Activated naive CD8-positive, alpha-beta T cell treated with anti-CD3 and anti-CD28 coated beads for 36 hours (primary cell): Measurements from ENCODE around the gene EYS. TPM values are rescaled to one million over a fixed set of nuclear protein-coding genes. Genes with fewer than 3 reads are reported as not detected.
"Not testable (repeated sequence)": the region's sequence is repeated elsewhere in the genome, so short reads cannot be mapped to it uniquely, and the experiment has no call there.

Experiments used
- DNase-seq: peaks from one replicate; pipeline ENCODE4 v3.0.0; 2021
- H3K27ac Mint-ChIP-seq: one replicate; pipeline ENCODE4 v1.8.0; 2022; ENCODE audit warnings: mild to moderate bottlenecking, moderate library complexity, mixed read lengths
- H3K27me3 Mint-ChIP-seq: one replicate; pipeline ENCODE4 v1.8.0; 2022; ENCODE audit warnings: mild to moderate bottlenecking, mixed read lengths
- H3K36me3 Mint-ChIP-seq: one replicate; pipeline ENCODE4 v1.8.0; 2021; ENCODE audit warnings: mild to moderate bottlenecking, mixed read lengths
- H3K4me1 Mint-ChIP-seq: one replicate; pipeline ENCODE4 v1.8.0; 2021; ENCODE audit warnings: mixed read lengths
- H3K4me3 Mint-ChIP-seq: one replicate; pipeline ENCODE4 v1.8.0; 2022; ENCODE audit warnings: mild to moderate bottlenecking, moderate library complexity, mixed read lengths
- H3K9me3 Mint-ChIP-seq: one replicate; pipeline ENCODE4 v1.8.0; 2022; ENCODE audit warnings: mixed read lengths
- total RNA-seq, 2 experiments: library from RNA; stranded (reverse); gene quantifications; one replicate each; pipeline ENCODE4 v1.2.3, GENCODE V29; 2021

EYS gene
- total RNA-seq, 2 experiments from 2014 or later: not detected

DNA sequence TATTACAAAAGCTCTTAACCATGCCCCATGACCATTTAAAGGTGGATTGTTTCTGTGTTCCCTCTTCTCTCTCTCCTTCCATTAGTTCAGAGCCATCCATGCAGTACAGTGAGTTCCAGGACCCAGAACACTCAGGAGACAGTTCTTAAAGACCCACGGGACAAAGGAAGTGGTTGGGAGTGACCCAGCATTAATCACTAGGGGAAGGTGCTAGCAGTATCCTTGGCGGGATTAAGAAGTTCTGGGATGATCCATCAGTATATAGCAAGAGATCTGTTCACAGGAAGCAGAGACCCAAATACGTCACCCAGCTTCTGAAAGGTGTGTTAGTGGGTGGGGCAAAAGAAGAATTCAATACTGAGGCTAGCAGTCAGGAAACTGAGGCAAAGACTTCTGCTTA, 1917.3 kb downstream of the EYS start:
- DNase-seq: no peak
- H3K27ac Mint-ChIP-seq: no peak overlapping the region
- no peaks in the 10 kb centered on the region for H3K4me1 Mint-ChIP-seq
- H3K36me3 Mint-ChIP-seq: no peaks in the 10 kb centered on the region
- peaks cover 13% of the 10 kb centered on the region for H3K27me3 Mint-ChIP-seq
- H3K4me3 Mint-ChIP-seq: no peak overlapping the region
- no peaks in the 10 kb centered on the region for H3K9me3 Mint-ChIP-seq

- no peak overlapping the region for H3K4me3 Mint-ChIP-seq
- H3K36me3 Mint-ChIP-seq: no peaks in the 10 kb centered on the region
- H3K4me1 Mint-ChIP-seq: no peaks in the 10 kb centered on the region
- no peak overlapping the region for H3K27ac Mint-ChIP-seq
- no peaks in the 10 kb centered on the region for H3K9me3 Mint-ChIP-seq
- H3K27me3 Mint-ChIP-seq: peaks cover 24% of the 10 kb centered on the region
- DNase-seq: no peak
These were observed 1918.5 kb downstream of the EYS start for GRCh38 chr6:63788569-63788968.

DNA sequence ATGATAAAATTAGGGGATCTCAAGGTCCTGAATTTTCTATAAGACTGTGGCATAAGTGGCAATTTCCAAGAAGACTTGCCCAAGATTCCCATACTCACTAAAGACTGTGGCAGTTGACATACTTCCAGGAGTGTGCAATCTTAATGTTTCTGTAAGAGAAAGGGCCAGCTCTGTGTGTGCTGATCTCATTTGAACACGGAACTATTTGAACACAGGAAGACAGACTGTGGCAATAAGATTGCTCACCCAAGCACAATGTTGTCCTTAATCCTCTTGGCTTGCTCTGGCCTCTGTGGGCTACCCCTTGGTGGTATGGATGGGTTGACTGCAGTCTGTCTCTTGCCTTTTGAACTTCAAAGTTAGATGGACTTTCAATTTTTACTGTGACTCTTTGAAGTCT, 1920.0 kb downstream of the EYS start:
- H3K9me3 Mint-ChIP-seq: peaks cover 4% of the 10 kb centered on the region
- no peak overlapping the region for H3K4me3 Mint-ChIP-seq
- peaks cover 39% of the 10 kb centered on the region for H3K27me3 Mint-ChIP-seq
- no peaks in the 10 kb centered on the region for H3K4me1 Mint-ChIP-seq
- H3K27ac Mint-ChIP-seq: no peak overlapping the region
- DNase-seq: no peak
- H3K36me3 Mint-ChIP-seq: peaks cover 2% of the 10 kb centered on the region

- Mint-ChIP-seq H3K27me3 (peaks cover 49% of the 10 kb centered on the region), H3K27ac (no peak overlapping the region), H3K4me1 (no peaks in the 10 kb centered on the region), H3K36me3 (peaks cover 2% of the 10 kb centered on the region), H3K4me3 (no peak overlapping the region), H3K9me3 (peaks cover 7% of the 10 kb centered on the region)
- DNase-seq: no peak
These were observed 1922.0 kb downstream of the EYS start for GRCh38 chr6:63785006-63785405.

DNA sequence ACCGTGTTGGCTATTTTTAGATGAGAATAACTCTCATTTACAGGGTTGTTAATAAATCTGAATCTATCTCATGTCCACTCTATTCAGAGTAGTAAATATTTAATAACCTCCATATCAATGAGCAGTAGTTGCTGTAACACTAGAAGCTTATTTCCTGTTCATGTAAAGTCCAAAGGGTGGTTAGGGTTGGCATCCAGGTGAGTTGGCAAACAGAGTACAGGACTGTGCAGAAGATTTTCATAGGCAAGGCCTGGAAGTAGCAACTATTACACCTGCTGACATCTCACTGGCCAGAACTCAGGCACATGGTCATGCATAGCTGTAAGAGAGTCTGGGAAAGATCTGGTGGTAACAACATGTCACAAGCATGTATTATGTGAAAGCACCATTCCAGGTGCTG, 1923.9 kb downstream of the EYS start:
- Mint-ChIP-seq H3K4me1 (no peaks in the 10 kb centered on the region), H3K27ac (no peak overlapping the region), H3K27me3 (peaks cover 58% of the 10 kb centered on the region), H3K9me3 (peaks cover 7% of the 10 kb centered on the region), H3K4me3 (no peak overlapping the region), H3K36me3 (peaks cover 2% of the 10 kb centered on the region)
- no peak for DNase-seq

- DNase-seq: no peak
- H3K27ac Mint-ChIP-seq: no peak overlapping the region
- no peak overlapping the region for H3K4me3 Mint-ChIP-seq
- H3K9me3 Mint-ChIP-seq: no peaks in the 10 kb centered on the region
- no peaks in the 10 kb centered on the region for H3K4me1 Mint-ChIP-seq
- H3K36me3 Mint-ChIP-seq: no peaks in the 10 kb centered on the region
- peaks cover 37% of the 10 kb centered on the region for H3K27me3 Mint-ChIP-seq
These were observed 1932.1 kb downstream of the EYS start for GRCh38 chr6:63774961-63775360.

DNA sequence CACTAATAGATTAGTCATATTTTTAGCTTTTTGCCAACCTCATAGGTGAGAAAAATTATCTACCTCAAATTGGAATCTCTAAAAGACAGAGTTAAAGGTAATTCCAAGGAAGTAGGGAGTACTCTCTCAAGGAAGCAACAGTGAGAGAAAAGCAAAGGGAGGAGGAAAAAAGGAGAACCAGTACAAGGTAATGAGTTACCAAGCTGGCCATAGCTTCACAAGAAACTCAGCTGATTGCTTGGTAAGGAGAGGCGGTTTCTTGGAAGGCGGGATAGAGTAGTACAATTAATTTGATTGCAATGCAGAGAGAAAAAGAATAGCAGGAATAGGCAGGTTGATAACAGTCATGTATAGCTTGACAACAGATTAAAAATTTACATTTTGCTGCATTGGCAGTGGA, 1933.8 kb downstream of the EYS start:
- Mint-ChIP-seq H3K9me3 (peaks cover 1% of the 10 kb centered on the region), H3K36me3 (no peaks in the 10 kb centered on the region), H3K4me3 (no peak overlapping the region), H3K27me3 (peaks cover 28% of the 10 kb centered on the region), H3K4me1 (no peaks in the 10 kb centered on the region), H3K27ac (no peak overlapping the region)
- no peak for DNase-seq

DNA sequence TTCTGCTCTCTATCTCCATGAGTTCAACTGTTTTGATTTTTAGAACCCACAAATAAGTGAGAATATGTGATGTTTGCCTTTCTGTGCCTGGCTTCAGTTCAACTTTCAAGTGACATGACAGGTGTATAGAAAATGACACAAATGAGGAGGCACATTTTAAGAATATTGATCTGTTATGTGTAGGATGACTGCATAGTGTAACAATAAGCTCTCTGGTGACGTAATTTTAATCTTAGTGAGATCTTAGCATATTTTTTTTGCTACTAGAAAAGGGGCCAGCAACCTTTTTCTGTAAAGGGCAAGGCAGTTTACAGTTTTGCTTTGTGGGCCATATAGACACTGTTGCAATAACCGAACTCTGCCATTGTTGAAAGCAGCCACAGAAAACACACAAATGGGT, 1941.2 kb downstream of the EYS start:
- Mint-ChIP-seq H3K4me1 (no peaks in the 10 kb centered on the region), H3K4me3 (no peak overlapping the region), H3K9me3 (peaks cover 8% of the 10 kb centered on the region), H3K27me3 (peaks cover 1% of the 10 kb centered on the region), H3K27ac (no peak overlapping the region), H3K36me3 (no peaks in the 10 kb centered on the region)
- no peak for DNase-seq

GRCh38 chr6:63764318-63764916, 1942.6 kb downstream of the EYS start:
- H3K9me3 Mint-ChIP-seq: peaks cover 8% of the 10 kb centered on the region
- no peak overlapping the region for H3K4me3 Mint-ChIP-seq
- no peaks in the 10 kb centered on the region for H3K27me3 Mint-ChIP-seq
- H3K4me1 Mint-ChIP-seq: no peaks in the 10 kb centered on the region
- DNase-seq: no peak
- no peaks in the 10 kb centered on the region for H3K36me3 Mint-ChIP-seq
- H3K27ac Mint-ChIP-seq: no peak overlapping the region

- peaks cover 15% of the 10 kb centered on the region for H3K36me3 Mint-ChIP-seq
- DNase-seq: no peak
- peaks cover 13% of the 10 kb centered on the region for H3K9me3 Mint-ChIP-seq
- no peaks in the 10 kb centered on the region for H3K4me1 Mint-ChIP-seq
- no peaks in the 10 kb centered on the region for H3K27me3 Mint-ChIP-seq
- H3K27ac Mint-ChIP-seq: no peak overlapping the region
- no peak overlapping the region for H3K4me3 Mint-ChIP-seq
These were observed 1946.8 kb downstream of the EYS start for GRCh38 chr6:63760199-63760598.

DNA sequence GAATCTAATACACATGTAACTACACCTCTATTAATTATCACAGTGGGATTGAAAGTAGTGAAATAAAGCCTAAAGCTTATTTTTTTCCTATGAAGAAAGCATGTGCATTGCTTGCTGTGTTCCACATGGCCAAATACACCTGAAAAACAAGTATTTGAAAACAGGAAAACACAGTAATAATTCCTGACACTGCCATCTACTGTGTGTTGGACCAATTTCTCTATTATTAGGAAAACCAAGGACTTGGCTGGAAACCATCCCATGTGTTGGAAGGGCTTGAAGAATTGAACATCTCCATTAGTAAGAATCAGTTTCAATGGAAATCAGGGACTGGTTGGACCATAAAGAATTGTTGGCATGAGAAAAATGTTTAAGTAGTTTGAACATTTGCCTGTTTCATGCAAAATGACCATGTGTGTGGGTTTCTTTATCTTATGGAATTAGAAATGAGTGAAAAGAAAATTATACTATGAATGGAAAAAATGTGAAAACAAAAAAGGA, 1947.4 kb downstream of the EYS start:
- Mint-ChIP-seq H3K27ac (no peak overlapping the region), H3K36me3 (peaks cover 19% of the 10 kb centered on the region), H3K4me1 (no peaks in the 10 kb centered on the region), H3K27me3 (no peaks in the 10 kb centered on the region), H3K9me3 (peaks cover 17% of the 10 kb centered on the region), H3K4me3 (no peak overlapping the region)
- no peak for DNase-seq

DNA sequence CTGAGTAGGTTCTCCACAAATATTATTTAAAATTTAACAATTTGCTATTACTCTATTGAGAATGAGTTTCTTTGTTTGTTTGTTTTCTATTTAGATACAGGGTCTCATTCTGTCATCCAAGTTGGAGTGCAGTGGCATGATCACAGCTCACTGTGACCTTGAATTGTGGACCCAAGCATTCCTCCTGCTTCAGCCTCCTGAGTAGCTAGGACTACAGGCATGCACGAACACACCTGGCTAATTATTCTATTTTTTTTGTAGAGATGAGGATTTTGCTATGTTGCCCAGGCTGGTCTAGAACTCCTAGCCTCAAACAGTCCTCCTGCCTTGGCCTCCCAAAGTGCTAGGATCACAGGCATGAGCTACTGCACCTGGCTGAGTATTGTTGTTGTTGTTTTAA, 1949.2 kb downstream of the EYS start:
- peaks cover 23% of the 10 kb centered on the region for H3K36me3 Mint-ChIP-seq
- no peaks in the 10 kb centered on the region for H3K27me3 Mint-ChIP-seq

DNA sequence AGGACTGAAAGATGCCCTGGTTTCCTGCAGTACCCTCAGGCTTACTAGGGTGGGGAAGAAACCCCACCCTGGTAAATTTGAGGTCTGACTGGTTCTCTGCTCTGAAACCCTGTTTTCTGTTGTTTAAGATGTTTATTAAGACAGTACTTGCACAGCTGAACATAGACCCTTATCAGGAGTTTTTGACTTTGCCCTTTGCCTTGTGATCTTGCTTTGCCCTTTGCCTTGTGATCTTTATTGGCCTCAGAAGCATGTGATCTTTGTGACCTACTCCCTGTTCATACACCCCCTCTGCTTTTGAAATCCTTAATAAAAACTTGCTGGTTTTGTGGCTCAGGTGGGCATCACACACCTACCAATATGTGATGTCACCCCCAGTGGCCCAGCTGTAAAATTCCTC, 1949.8 kb downstream of the EYS start:
- not testable (repeated sequence) for H3K4me3 Mint-ChIP-seq, H3K4me1 Mint-ChIP-seq, DNase-seq, H3K27ac Mint-ChIP-seq, H3K27me3 Mint-ChIP-seq
- H3K9me3 Mint-ChIP-seq: peaks cover 17% of the 10 kb centered on the region
- H3K36me3 Mint-ChIP-seq: peaks cover 26% of the 10 kb centered on the region

More for the DNA sequence above, 1949.2 kb downstream of the EYS start:
- Mint-ChIP-seq H3K9me3 (peaks cover 17% of the 10 kb centered on the region), H3K4me1 (no peaks in the 10 kb centered on the region), H3K27ac (no peak overlapping the region), H3K4me3 (no peak overlapping the region)
- DNase-seq: no peak

DNA sequence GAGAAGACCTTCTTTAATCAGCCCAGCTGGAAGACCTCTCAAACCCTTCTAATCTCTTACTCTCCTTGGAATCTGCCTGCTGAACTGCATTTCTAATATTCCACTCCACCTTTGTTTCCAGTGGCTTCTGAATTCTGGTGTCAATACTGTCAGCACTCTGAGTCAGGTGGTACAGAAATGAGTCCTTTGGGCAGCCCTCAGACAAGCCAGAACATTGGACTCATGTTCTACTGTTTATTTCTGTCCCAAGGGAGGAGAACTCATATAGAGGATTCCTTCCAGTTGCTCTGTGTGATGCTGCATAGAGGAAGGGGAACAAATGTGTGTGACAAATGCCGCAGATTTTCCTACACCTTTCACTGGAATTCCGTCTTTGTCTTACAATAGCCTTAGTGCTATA, 1956.6 kb downstream of the EYS start:
- peaks cover 20% of the 10 kb centered on the region for H3K36me3 Mint-ChIP-seq
- H3K4me1 Mint-ChIP-seq: no peaks in the 10 kb centered on the region
- no peak overlapping the region for H3K27ac Mint-ChIP-seq
- DNase-seq: no peak
- H3K4me3 Mint-ChIP-seq: no peak overlapping the region
- H3K27me3 Mint-ChIP-seq: no peaks in the 10 kb centered on the region
- peaks cover 7% of the 10 kb centered on the region for H3K9me3 Mint-ChIP-seq

DNA sequence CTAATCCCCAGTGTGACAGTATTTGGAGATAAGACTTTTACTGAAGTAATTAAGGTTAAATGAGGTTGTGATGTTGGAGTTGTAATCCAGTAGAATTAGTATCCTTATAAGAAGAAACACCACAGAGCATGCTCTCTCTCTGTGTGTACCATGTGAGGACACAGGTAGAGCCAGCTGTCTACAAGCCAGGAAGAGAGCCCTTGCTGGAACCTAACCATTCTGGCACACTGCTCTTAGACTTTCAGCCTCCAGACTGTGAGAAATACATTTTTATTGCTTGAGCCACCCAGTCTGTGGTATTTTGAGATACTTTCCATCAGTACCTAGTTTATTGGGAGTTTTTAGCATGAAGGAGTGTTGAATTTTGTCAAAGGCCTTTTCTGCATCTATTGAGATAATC, 1961.2 kb downstream of the EYS start:
- Mint-ChIP-seq H3K4me1 (no peaks in the 10 kb centered on the region), H3K4me3 (no peak overlapping the region), H3K27me3 (no peaks in the 10 kb centered on the region)

GRCh38 chr6:63744810-63745209, 1962.2 kb downstream of the EYS start:
- Mint-ChIP-seq H3K27me3 (no peaks in the 10 kb centered on the region), H3K4me1 (no peaks in the 10 kb centered on the region), H3K27ac (no peak overlapping the region), H3K36me3 (peaks cover 6% of the 10 kb centered on the region), H3K9me3 (peaks cover 5% of the 10 kb centered on the region), H3K4me3 (no peak overlapping the region)
- DNase-seq: no peak

More for the DNA sequence above, 1961.2 kb downstream of the EYS start:
- Mint-ChIP-seq H3K9me3 (peaks cover 3% of the 10 kb centered on the region), H3K36me3 (peaks cover 10% of the 10 kb centered on the region), H3K27ac (no peak overlapping the region)
- DNase-seq: no peak
